IMR-90 (cell line): Measurements from ENCODE around the gene EPN1. TPM values are rescaled to one million over a fixed set of nuclear protein-coding genes. Genes with fewer than 3 reads are reported as not detected.

Experiments used
- ATAC-seq: fragments of 200-7000 bp; cut with Tn5 transposase; 2 replicates; pipeline ENCODE4 v1.9.1; 2020; ENCODE audit warnings: low read depth, mild to moderate bottlenecking, moderate library complexity
- BruUV-seq: library from RNA; stranded (reverse); fragments of 400-500 nt; replicated peaks from 2 replicates; lab custom pipeline; 2021; lab: Mats Ljungman, UMichigan
- CTCF ChIA-PET: fragments of 300-600 bp; formaldehyde crosslinking; extraction: SDS; loops from one replicate; lab custom pipeline; 2021; ENCODE audit warnings: antibody characterized with exemption; lab: Yijun Ruan, JAX
- POLR2A ChIA-PET: fragments of 300-600 bp; sonication (Branson Sonifier 250); formaldehyde crosslinking; loops from one replicate; lab custom pipeline; 2022; ENCODE audit warnings: antibody characterized with exemption; ENCODE audit not compliant: unreplicated experiment; lab: Charles Lee
- DNase-seq: peaks from one replicate; pipeline ENCODE4 v3.0.0; 2013
- H2AFZ ChIP-seq: replicated peaks from 2 replicates; pipeline ENCODE3; 2013; ENCODE audit warnings: low read length, mild to moderate bottlenecking; ENCODE audit not compliant: poor library complexity
- H2AK5ac ChIP-seq: 2 replicates; pipeline ENCODE4 v1.6.1; 2013; ENCODE audit warnings: low read depth, low read length, inconsistent platforms
- H2AK9ac ChIP-seq: replicated peaks from 2 replicates; pipeline ENCODE3; 2013; ENCODE audit warnings: mild to moderate bottlenecking, low read depth, low read length, moderate library complexity; ENCODE audit not compliant: poor library complexity
- H2BK120ac ChIP-seq: 2 replicates; pipeline ENCODE4 v1.6.1; 2013; ENCODE audit warnings: low read depth, low read length, inconsistent platforms
- H2BK15ac ChIP-seq: 3 replicates; pipeline ENCODE4 v1.6.1; 2013; ENCODE audit warnings: low read depth, low read length, inconsistent platforms
- H2BK20ac ChIP-seq: 2 replicates; pipeline ENCODE4 v1.6.1; 2013; ENCODE audit warnings: low read depth, mild to moderate bottlenecking, inconsistent platforms, low read length, moderate library complexity
- H2BK5ac ChIP-seq: 2 replicates; pipeline ENCODE4 v1.6.1; 2013; ENCODE audit warnings: mild to moderate bottlenecking, low read depth, low read length, inconsistent platforms; ENCODE audit not compliant: poor library complexity, severe bottlenecking
- H3K14ac ChIP-seq: replicated peaks from 2 replicates; pipeline ENCODE4 v1.6.1; 2013; ENCODE audit warnings: low read depth, low read length, inconsistent platforms
- H3K18ac ChIP-seq: 2 replicates; pipeline ENCODE4 v1.6.1; 2013; ENCODE audit warnings: low read depth, low read length, control low read depth
- H3K23ac ChIP-seq: 2 replicates; pipeline ENCODE4 v1.6.1; 2013; ENCODE audit warnings: low read depth, low read length, inconsistent platforms
- H3K27ac ChIP-seq: 2 replicates; pipeline ENCODE4 v1.5.1; 2013; ENCODE audit warnings: mild to moderate bottlenecking, control low read depth, low read length; ENCODE audit not compliant: insufficient read depth
- H3K27me3 ChIP-seq: 2 replicates; pipeline ENCODE4 v1.6.1; 2013; ENCODE audit warnings: low read length; ENCODE audit not compliant: control insufficient read depth, insufficient read depth
- H3K36me3 ChIP-seq: 2 replicates; pipeline ENCODE4 v1.6.1; 2013; ENCODE audit warnings: low read length, mixed read lengths; ENCODE audit not compliant: control insufficient read depth, insufficient read depth
- H3K4ac ChIP-seq: 2 replicates; pipeline ENCODE4 v1.6.1; 2013; ENCODE audit warnings: low read depth, low read length, inconsistent platforms
- H3K4me1 ChIP-seq: 2 replicates; pipeline ENCODE4 v1.6.1; 2013; ENCODE audit warnings: low read length, mixed read lengths; ENCODE audit not compliant: control insufficient read depth, insufficient read depth
- H3K4me2 ChIP-seq: 2 replicates; pipeline ENCODE4 v1.6.1; 2013; ENCODE audit warnings: low read depth, mild to moderate bottlenecking, control low read depth, low read length, moderate library complexity
- H3K4me3 ChIP-seq: 2 replicates; pipeline ENCODE4 v1.5.1; 2013; ENCODE audit warnings: low read depth, mild to moderate bottlenecking, control low read depth, low read length, moderate library complexity; ENCODE audit not compliant: insufficient read depth
- H3K56ac ChIP-seq: 2 replicates; pipeline ENCODE4 v1.6.1; 2013; ENCODE audit warnings: low read length, inconsistent platforms; ENCODE audit not compliant: insufficient read depth; ENCODE audit errors: extremely low read depth
- H3K79me1 ChIP-seq, 2 experiments: 2 replicates each; pipeline ENCODE4 v1.6.1; 2013; ENCODE audit warnings: low read length in 2 of 2, inconsistent platforms in 1 of 2, low read depth in 1 of 2
- H3K9ac ChIP-seq: 2 replicates; pipeline ENCODE4 v1.6.1; 2013; ENCODE audit warnings: low read depth, low read length, control low read depth
- H3K9me1 ChIP-seq: 2 replicates; pipeline ENCODE4 v1.6.1; 2013; ENCODE audit warnings: low read length, inconsistent platforms; ENCODE audit not compliant: insufficient read depth
- H3K9me3 ChIP-seq: 2 replicates; pipeline ENCODE4 v1.6.1; 2013; ENCODE audit warnings: low read length; ENCODE audit not compliant: control insufficient read depth, insufficient read depth
- H4K20me1 ChIP-seq: 2 replicates; pipeline ENCODE4 v1.6.1; 2013; ENCODE audit warnings: low read length, inconsistent platforms; ENCODE audit not compliant: insufficient read depth
- H4K5ac ChIP-seq: 2 replicates; pipeline ENCODE4 v1.6.1; 2013; ENCODE audit warnings: mild to moderate bottlenecking, low read depth, low read length, control low read depth
- H4K8ac ChIP-seq, 2 experiments: 2 replicates each; pipeline ENCODE4 v1.6.1; 2013; ENCODE audit warnings: low read depth in 2 of 2, low read length in 2 of 2, control low read depth in 1 of 2, inconsistent platforms in 1 of 2
- H4K91ac ChIP-seq: 2 replicates; pipeline ENCODE4 v1.6.1; 2013; ENCODE audit warnings: low read depth, low read length, inconsistent platforms; ENCODE audit not compliant: insufficient read depth
- BHLHE40 ChIP-seq: fragments of 150-350 bp; IDR thresholded peaks from 2 replicates; pipeline ENCODE4 v1.6.1; 2016; ENCODE audit warnings: mild to moderate bottlenecking, low read depth, low read length
- CHD1 ChIP-seq: IDR thresholded peaks from 2 replicates; pipeline ENCODE4 v1.6.1; 2012; ENCODE audit warnings: low read depth, low read length, improper control_type of control experiment
- FOS ChIP-seq: fragments of 150-350 bp; IDR thresholded peaks from 2 replicates; pipeline ENCODE4 v1.6.1; 2016; ENCODE audit warnings: low read depth, low read length
- MAFK ChIP-seq: IDR thresholded peaks from 2 replicates; pipeline ENCODE4 v1.6.1; 2012; ENCODE audit warnings: low read depth, low read length, improper control_type of control experiment
- MAZ ChIP-seq: IDR thresholded peaks from 2 replicates; pipeline ENCODE4 v1.6.1; 2012; ENCODE audit warnings: low read depth, mild to moderate bottlenecking, low read length, improper control_type of control experiment, moderate library complexity, borderline replicate concordance
- MXI1 ChIP-seq: IDR thresholded peaks from 2 replicates; pipeline ENCODE4 v1.6.1; 2012; ENCODE audit warnings: low read depth, mild to moderate bottlenecking, low read length, moderate library complexity, borderline replicate concordance
- NFE2L2 ChIP-seq: fragments of 150-350 bp; IDR thresholded peaks from 2 replicates; pipeline ENCODE4 v1.6.1; 2016; ENCODE audit warnings: low read depth, mild to moderate bottlenecking, low read length
- POLR2A ChIP-seq: IDR thresholded peaks from 2 replicates; pipeline ENCODE4 v1.6.1; 2012; ENCODE audit warnings: mild to moderate bottlenecking, low read depth, low read length
- RAD21 ChIP-seq: IDR thresholded peaks from 2 replicates; pipeline ENCODE4 v1.6.1; 2012; ENCODE audit warnings: low read length, improper control_type of control experiment
- RCOR1 ChIP-seq: IDR thresholded peaks from 2 replicates; pipeline ENCODE4 v1.6.1; 2012; ENCODE audit warnings: mild to moderate bottlenecking, low read length, improper control_type of control experiment; ENCODE audit not compliant: insufficient replicate concordance
- RFX5 ChIP-seq: IDR thresholded peaks from 2 replicates; pipeline ENCODE4 v1.8.0; 2012; ENCODE audit warnings: low read depth, mild to moderate bottlenecking, low read length, moderate library complexity
- SMC3 ChIP-seq: fragments of 150-350 bp; IDR thresholded peaks from 2 replicates; pipeline ENCODE4 v1.6.1; 2016; ENCODE audit warnings: low read depth, mild to moderate bottlenecking, antibody characterized with exemption, low read length, moderate library complexity
- WGBS, 2 experiments: methylation state at CpG; one replicate each; pipeline versions ENCODE4 v1.1.5 to v1.1.7; 2013; ENCODE audit warnings: missing lambda C conversion rate in 2 of 2; ENCODE audit not compliant: insufficient read length in 1 of 2; ENCODE audit errors: extremely low coverage in 2 of 2; 5-methylcytosine and 5-hydroxymethylcytosine counted together
- dilution Hi-C: fragments of 300-500 bp; cut with HindIII; formaldehyde crosslinking; loops from one replicate; pipeline ENCODE4 v1.14.3; 2018; ENCODE audit warnings: low sequenced_read_pairs; ENCODE audit not compliant: unreplicated experiment
- in situ Hi-C: fragments of 300-500 bp; cut with MboI; formaldehyde crosslinking; loops from 3 replicates; pipeline ENCODE4 v1.14.3; 2019; ENCODE audit warnings: low sequenced_read_pairs, inconsistent platforms, mixed read lengths
- intact Hi-C: fragments of 100-400 bp; cut with micrococcal nuclease; formaldehyde crosslinking; loops from 2 replicates; pipeline ENCODE4 v1.10.0; 2022
- polyA plus RNA-seq, 3 experiments: library from polyadenylated mRNA; depleted of rRNA; stranded (reverse); fragments of >200 nt; gene quantifications; 2 replicates each; pipeline ENCODE4 v1.2.3, GENCODE V29; 2012; ENCODE audit warnings: low replicate concordance in 1 of 3
- total RNA-seq: library from RNA; depleted of rRNA; stranded (reverse); fragments of >200 nt; gene quantifications from 2 replicates; pipeline ENCODE4 v1.2.3, GENCODE V29; 2012
- TF ChIP-seq, protein P1 (sequence below): fragments of 150-350 bp; IDR thresholded peaks from 2 replicates; pipeline ENCODE4 v1.6.1; 2017; ENCODE audit warnings: mild to moderate bottlenecking, antibody characterized with exemption, low read length, low read depth
- TF ChIP-seq, protein P2 (sequence below): fragments of 150-350 bp; IDR thresholded peaks from 2 replicates; pipeline ENCODE4 v1.6.1; 2016; ENCODE audit warnings: low read depth, mild to moderate bottlenecking, low read length, moderate library complexity, borderline replicate concordance

The EPN1 gene
- total and polyA plus RNA-seq, 2 of the 4 experiments (the other 2 are of a cell fraction) = 19.0 to 122 TPM

- TF ChIP-seq, protein P1, sequence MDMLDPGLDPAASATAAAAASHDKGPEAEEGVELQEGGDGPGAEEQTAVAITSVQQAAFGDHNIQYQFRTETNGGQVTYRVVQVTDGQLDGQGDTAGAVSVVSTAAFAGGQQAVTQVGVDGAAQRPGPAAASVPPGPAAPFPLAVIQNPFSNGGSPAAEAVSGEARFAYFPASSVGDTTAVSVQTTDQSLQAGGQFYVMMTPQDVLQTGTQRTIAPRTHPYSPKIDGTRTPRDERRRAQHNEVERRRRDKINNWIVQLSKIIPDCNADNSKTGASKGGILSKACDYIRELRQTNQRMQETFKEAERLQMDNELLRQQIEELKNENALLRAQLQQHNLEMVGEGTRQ = no peak
- TF ChIP-seq MXI1 = no peak
- no peak for TF ChIP-seq NFE2L2
Observed at GRCh38 chr19:55689411-55690108, 14.5 kb downstream of the EPN1 start (continued).

DNA sequence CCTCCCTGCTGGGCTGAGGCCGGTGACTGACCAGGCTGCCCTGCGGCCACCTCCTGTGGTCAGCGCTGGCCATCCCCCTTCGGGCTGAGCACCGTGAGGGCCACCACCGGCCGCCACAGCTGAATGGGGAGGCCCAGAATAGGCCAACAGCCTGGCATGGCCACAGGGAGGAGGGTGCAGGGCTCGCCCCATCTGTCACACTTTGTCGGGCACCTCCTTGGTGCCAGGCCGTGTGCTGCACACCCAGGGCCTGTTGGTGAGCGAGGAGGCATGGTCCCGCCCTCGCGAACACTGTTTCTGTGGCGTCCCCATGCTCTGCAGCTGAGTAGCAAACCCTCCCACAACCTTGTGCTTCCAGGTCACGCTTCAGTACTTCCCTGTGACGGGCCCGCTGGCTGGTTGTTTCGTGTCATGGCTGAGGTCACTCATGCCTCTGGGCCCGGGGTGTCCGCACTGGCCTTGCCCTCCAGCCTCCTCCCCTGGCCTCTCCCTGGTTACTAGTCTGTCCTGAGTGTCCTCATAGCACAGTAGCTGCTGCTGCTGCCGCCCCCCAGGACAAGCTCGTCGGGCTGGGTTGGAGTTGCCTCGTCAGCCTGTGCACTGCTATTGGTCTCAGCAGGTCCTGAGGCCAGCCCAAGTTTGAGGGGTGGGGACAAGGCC, 15.2 kb downstream of the EPN1 start:
- CTCF ChIA-PET = no interaction called here
- no peak overlapping the region for H4K8ac ChIP-seq
- no peaks in the 10 kb centered on the region for H3K27me3 ChIP-seq

More for the DNA sequence above, 15.2 kb downstream of the EPN1 start:
- Histone ChIP-seq H4K91ac (no peak overlapping the region), H3K4me1 (no peaks in the 10 kb centered on the region), H2BK5ac (no peak overlapping the region), H3K23ac (no peak overlapping the region), H2BK20ac (no peak overlapping the region), H3K9me3 (no peaks in the 10 kb centered on the region), H3K4ac (no peak overlapping the region), H3K79me1 (peaks cover 9 to 24% of the 10 kb centered on the region in 2 experiments; a peak in 2 of 4 replicates), H3K36me3 (peaks cover 71% of the 10 kb centered on the region), H3K14ac (no peak overlapping the region), H3K4me2 (no peak overlapping the region), H4K5ac (no peak overlapping the region), H3K27ac (no peak overlapping the region), H3K18ac (no peak overlapping the region), H3K9ac (no peak overlapping the region), H4K20me1 (peaks cover 31% of the 10 kb centered on the region), H3K56ac (no peak overlapping the region), H2AFZ (no peak overlapping the region), H2AK5ac (no peak overlapping the region), H2AK9ac (no peak overlapping the region), H3K9me1 (no peaks in the 10 kb centered on the region), H2BK15ac (no peak overlapping the region), H2BK120ac (no peak overlapping the region), H3K4me3 (no peak overlapping the region)
- WGBS, 2 experiments = 98% methylated on average over 8 of the region's 25 CpGs; no CpG with 5 or more reads in 1 of the 2 experiments
- intact Hi-C loops = no loop called here
- no peak for TF ChIP-seq SMC3
- no peak for TF ChIP-seq FOS
- no peak for TF ChIP-seq MAZ
- no peak for TF ChIP-seq RCOR1
- TF ChIP-seq RAD21 = no peak
- no peak for TF ChIP-seq BHLHE40
- no peak for TF ChIP-seq MXI1
- no peak for TF ChIP-seq CHD1
- TF ChIP-seq MAFK = no peak
- TF ChIP-seq, protein P2, sequence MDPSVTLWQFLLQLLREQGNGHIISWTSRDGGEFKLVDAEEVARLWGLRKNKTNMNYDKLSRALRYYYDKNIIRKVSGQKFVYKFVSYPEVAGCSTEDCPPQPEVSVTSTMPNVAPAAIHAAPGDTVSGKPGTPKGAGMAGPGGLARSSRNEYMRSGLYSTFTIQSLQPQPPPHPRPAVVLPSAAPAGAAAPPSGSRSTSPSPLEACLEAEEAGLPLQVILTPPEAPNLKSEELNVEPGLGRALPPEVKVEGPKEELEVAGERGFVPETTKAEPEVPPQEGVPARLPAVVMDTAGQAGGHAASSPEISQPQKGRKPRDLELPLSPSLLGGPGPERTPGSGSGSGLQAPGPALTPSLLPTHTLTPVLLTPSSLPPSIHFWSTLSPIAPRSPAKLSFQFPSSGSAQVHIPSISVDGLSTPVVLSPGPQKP = no peak
- no peak for TF ChIP-seq RFX5
- no peak for TF ChIP-seq NFE2L2
- TF ChIP-seq POLR2A = no peak
- POLR2A ChIA-PET = no interaction called here
- no peak for ATAC-seq
- in situ Hi-C loops = loop anchor here (25.0 kb wide), 1 partner anchor 447 kb away; the partner anchor contains the start of gene ZNF444
- BruUV-seq = no TSS peak
- dilution Hi-C loops = no loop called here
- no peak for DNase-seq
